Measurements from ENCODE around the gene SSR4. TPM values are rescaled to one million over a fixed set of nuclear protein-coding genes. Genes with fewer than 3 reads are reported as not detected.

Gene SSR4
- total RNA-seq, 1 experiment from 2014 or later, result 353 TPM

GRCh38 chrX:153800746-153801145 is 6.3 kb downstream of the SSR4 start:
- no peak overlapping the region for H3K4me3 Mint-ChIP-seq (ENCODE audit: unreplicated experiment)
- intact Hi-C loops (cut with micrococcal nuclease; ENCODE audit: unreplicated experiment), result no loop called here
- H3K4me3 ChIP-seq (ENCODE audit: low read depth, low read length), result no peak overlapping the region
- H3K9me3 ChIP-seq, result no peaks in the 10 kb centered on the region
- H3K27ac Mint-ChIP-seq (ENCODE audit: unreplicated experiment), result no peak overlapping the region
- no peak for TF ChIP-seq CTCF (IDR thresholded peaks at IDR 0.05; ENCODE audit: insufficient read depth in 1 of 2, low read depth in 1 of 2, low read length in 1 of 2, severe bottlenecking in 1 of 2, unreplicated experiment in 1 of 2)
- H3K36me3 Mint-ChIP-seq (ENCODE audit: insufficient read depth, unreplicated experiment), result peaks cover 5% of the 10 kb centered on the region
- H3K4me1 Mint-ChIP-seq (ENCODE audit: low read depth, unreplicated experiment), result no peaks in the 10 kb centered on the region
- BruUV-seq (replicated peaks), result no TSS peak
- POLR2A ChIA-PET, result no interaction called here
- CTCF ChIA-PET, result no interaction called here
- no peak for DNase-seq
- no peaks in the 10 kb centered on the region for H3K9me3 Mint-ChIP-seq (ENCODE audit: unreplicated experiment)
- no peaks in the 10 kb centered on the region for H3K27me3 Mint-ChIP-seq (ENCODE audit: insufficient read depth, unreplicated experiment)
- no peaks in the 10 kb centered on the region for H3K27me3 ChIP-seq (replicated peaks; ENCODE audit: control insufficient read depth, insufficient read depth, low read length)
- no peaks in the 10 kb centered on the region for H3K4me1 ChIP-seq
- no peaks in the 10 kb centered on the region for H3K36me3 ChIP-seq (ENCODE audit: control insufficient read depth, insufficient read depth, low read length)

- intact Hi-C loops (cut with micrococcal nuclease; ENCODE audit: unreplicated experiment), result no loop called here
- POLR2A ChIA-PET, result no interaction called here
- no peaks in the 10 kb centered on the region for H3K9me3 Mint-ChIP-seq (ENCODE audit: unreplicated experiment)
Measured at GRCh38 chrX:153801669-153802068, 7.2 kb downstream of the SSR4 start.

GRCh38 chrX:153802513-153803045 is 8.1 kb downstream of the SSR4 start:
- no peaks in the 10 kb centered on the region for H3K4me1 ChIP-seq
- no peaks in the 10 kb centered on the region for H3K36me3 ChIP-seq (ENCODE audit: control insufficient read depth, insufficient read depth, low read length)
- Mint-ChIP-seq H3K36me3 (ENCODE audit: insufficient read depth, unreplicated experiment) (peaks cover 5% of the 10 kb centered on the region), H3K9me3 (ENCODE audit: unreplicated experiment) (no peaks in the 10 kb centered on the region), H3K27ac (ENCODE audit: unreplicated experiment) (no peak overlapping the region), H3K4me1 (ENCODE audit: low read depth, unreplicated experiment) (no peaks in the 10 kb centered on the region), H3K4me3 (ENCODE audit: unreplicated experiment) (no peak overlapping the region), H3K27me3 (ENCODE audit: insufficient read depth, unreplicated experiment) (no peaks in the 10 kb centered on the region)
- CTCF ChIA-PET, result no interaction called here
- no peaks in the 10 kb centered on the region for H3K27me3 ChIP-seq (replicated peaks; ENCODE audit: control insufficient read depth, insufficient read depth, low read length)
- DNase-seq, result no peak
- BruUV-seq (replicated peaks), result no TSS peak
- POLR2A ChIA-PET, result no interaction called here
- no peak overlapping the region for H3K4me3 ChIP-seq (ENCODE audit: low read depth, low read length)
- H3K9me3 ChIP-seq, result no peaks in the 10 kb centered on the region
- TF ChIP-seq CTCF (IDR thresholded peaks at IDR 0.05; ENCODE audit: insufficient read depth in 1 of 2, low read depth in 1 of 2, low read length in 1 of 2, severe bottlenecking in 1 of 2, unreplicated experiment in 1 of 2), result no peak
- intact Hi-C loops (cut with micrococcal nuclease; ENCODE audit: unreplicated experiment), result no loop called here

More at GRCh38 chrX:153801669-153802068, 7.2 kb downstream of the SSR4 start:
- Histone ChIP-seq H3K9me3 (no peaks in the 10 kb centered on the region), H3K36me3 (ENCODE audit: control insufficient read depth, insufficient read depth, low read length) (no peaks in the 10 kb centered on the region), H3K4me1 (no peaks in the 10 kb centered on the region), H3K27me3 (replicated peaks; ENCODE audit: control insufficient read depth, insufficient read depth, low read length) (no peaks in the 10 kb centered on the region), H3K4me3 (ENCODE audit: low read depth, low read length) (no peak overlapping the region)
- Mint-ChIP-seq H3K27me3 (ENCODE audit: insufficient read depth, unreplicated experiment) (no peaks in the 10 kb centered on the region), H3K4me3 (ENCODE audit: unreplicated experiment) (no peak overlapping the region), H3K27ac (ENCODE audit: unreplicated experiment) (no peak overlapping the region), H3K4me1 (ENCODE audit: low read depth, unreplicated experiment) (no peaks in the 10 kb centered on the region), H3K36me3 (ENCODE audit: insufficient read depth, unreplicated experiment) (peaks cover 5% of the 10 kb centered on the region)
- BruUV-seq (replicated peaks), result no TSS peak
- no peak for TF ChIP-seq CTCF (IDR thresholded peaks at IDR 0.05; ENCODE audit: insufficient read depth in 1 of 2, low read depth in 1 of 2, low read length in 1 of 2, severe bottlenecking in 1 of 2, unreplicated experiment in 1 of 2)
- CTCF ChIA-PET, result no interaction called here
- no peak for DNase-seq
